ENCODE measurements around the gene NAA80.
"Not testable (repeated sequence)": the region's sequence is repeated elsewhere in the genome, so short reads cannot be mapped to it uniquely, and the experiment has no call there.

The NAA80 gene

DNA sequence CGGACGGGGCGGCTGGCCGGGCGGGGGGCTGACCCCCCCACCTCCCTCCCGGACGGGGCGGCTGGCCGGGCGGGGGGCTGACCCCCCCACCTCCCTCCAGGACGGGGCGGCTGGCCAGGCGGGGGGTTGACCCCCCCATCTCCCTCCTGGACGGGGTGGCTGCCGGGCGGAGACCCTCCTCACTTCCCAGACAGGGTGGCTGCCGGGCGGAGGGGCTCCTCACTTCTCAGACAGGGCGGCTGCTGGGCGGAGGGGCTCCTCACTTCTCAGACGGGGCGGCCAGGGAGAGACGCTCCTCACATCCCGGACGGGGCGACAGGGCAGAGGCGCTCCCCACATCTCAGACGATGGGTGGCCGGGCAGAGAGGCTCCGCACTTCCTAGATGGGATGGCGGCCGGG lies 12.8 kb upstream of the NAA80 start:
- DNase-seq = not testable (repeated sequence)

- no peak for DNase-seq
Measured at GRCh38 chr3:50304601-50305000, 5.4 kb upstream of the NAA80 start.

DNA sequence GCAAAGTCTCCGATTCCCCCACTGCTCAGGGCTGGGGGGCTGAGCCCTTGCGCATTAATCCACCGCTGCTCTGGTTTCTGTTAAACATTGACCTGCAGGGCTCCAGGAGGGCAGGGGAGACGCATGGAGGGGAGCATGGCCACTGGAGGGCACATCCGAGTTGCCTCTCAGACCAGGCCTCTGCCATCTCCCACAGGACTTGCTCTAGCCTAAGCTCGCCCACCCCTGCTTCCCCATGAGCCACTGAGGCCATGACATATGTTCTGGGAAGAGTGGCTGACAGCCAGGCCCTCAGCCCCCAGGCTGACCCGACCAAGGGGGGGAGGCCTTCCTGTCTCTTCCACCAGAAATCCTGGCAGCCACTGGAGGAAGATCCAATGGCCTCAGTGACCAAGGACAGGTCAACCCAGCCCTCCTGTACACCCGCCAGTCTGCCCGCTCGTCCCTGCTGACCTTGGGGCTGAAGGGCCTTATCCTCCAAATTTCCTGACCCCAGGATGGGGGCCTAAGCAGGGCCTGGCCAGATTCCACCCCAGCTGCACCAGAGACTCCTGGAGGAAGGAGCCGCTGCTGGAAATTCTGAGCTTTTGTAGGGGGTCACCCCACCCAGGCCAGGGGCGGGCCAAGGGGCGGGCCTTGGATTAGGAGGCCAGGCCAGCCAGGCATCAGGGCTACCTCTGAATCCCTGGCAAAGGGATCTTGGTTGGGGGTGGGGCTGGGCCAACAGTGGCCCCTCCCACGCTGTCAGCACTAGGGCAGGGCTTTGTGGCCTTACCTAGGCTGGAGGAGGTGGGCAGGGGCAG lies 4.0 kb upstream of the NAA80 start, which contains the start of gene HYAL1:
HYAL1 (minus strand) TSS at position 562 of the 803 bp plus-strand sequence. CDS start 618 bp downstream, outside the sequence.
- no peak for DNase-seq

- DNase-seq = no peak
Measured at GRCh38 chr3:50302095-50303012, 3.1 kb upstream of the NAA80 start.

DNA sequence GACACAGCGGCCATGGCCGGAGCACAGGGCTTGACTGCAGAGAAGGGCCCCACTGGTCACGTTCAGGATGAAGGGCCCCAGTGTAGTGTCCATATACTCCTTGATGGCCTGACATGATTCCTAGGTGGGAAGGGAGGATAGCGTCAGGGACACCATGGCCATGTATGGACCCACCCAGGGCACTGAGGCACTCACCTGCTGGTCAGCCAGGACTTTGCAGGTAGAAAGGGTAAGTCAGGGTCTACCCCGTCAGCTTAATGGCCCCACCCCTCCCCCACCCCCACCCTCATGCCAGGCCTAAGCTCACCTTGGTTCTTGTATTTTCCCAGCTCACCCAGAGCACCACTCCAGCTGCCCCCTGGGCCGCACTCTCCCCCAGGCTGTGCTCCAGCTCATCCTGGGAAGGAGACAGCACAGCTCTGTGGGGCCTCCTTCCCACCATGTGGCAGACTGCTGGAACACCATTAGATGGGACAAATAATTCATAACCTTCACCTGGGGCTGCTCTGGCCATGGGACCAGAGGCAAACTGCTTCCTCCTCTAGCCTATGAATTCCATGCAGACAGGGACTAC lies 1.6 kb upstream of the NAA80 start:
- DNase-seq = no peak

GRCh38 chr3:50299929-50300680 lies 900 bp upstream of the NAA80 start:
- DNase-seq = no peak

DNA sequence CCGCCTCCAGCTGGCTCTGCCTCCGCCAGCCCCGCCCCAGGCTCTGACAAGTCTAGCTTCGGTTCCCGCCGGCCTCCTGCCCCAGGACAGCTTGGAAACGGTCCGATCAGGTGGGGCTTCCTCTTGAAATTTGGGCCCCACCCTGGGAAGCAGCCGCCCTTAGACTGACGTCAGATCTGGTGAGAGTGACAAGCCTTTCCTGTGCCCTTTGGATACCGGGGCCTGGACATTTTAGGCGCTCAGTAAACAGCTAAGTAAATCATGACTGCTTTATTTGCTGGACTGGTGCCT lies 378 bp upstream of the NAA80 start:
- DNase-seq = no peak

DNA sequence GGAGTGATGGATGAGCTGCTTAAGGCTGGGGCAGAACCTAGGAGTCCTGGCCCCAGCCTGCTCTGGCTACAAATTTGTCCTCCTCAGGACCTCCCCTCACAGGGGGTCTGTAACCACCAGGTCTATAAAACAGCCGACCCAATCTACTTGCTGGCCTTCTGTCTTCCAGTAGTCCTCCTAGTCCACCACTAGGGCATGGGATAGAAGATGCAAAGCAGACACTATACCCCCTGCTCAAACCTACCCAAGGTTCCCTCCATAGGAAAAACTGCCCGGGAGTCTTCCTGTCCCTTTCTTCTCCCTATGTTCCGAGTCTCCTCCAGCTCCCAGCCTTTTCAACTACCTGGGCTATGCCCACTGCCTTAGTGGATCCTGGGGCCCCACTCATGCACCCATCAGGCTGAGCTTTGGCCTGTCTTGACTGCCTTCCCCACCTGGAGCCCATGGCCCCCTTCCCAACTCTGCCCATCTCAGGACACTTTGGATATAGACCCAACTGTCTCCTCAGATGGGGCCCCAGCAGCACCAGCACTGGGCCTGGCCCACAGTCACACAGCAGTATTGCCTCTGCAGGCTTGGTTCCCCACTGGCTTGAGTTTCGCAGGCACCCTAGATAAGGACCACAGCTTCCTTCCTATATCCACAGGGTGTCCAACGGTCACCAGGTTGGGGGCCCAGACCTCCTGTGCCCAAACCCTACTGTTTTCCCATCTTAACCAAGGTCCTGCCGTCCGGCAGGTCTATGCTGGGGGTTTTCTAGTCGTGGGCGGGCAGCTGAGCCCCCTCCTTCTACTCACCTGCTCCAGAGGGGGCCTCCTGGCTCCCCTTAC lies 1.1 kb downstream of the NAA80 start:
- no peak for DNase-seq

GRCh38 chr3:50297384-50297775 lies 1.8 kb downstream of the NAA80 start:
- no peak for DNase-seq

DNA sequence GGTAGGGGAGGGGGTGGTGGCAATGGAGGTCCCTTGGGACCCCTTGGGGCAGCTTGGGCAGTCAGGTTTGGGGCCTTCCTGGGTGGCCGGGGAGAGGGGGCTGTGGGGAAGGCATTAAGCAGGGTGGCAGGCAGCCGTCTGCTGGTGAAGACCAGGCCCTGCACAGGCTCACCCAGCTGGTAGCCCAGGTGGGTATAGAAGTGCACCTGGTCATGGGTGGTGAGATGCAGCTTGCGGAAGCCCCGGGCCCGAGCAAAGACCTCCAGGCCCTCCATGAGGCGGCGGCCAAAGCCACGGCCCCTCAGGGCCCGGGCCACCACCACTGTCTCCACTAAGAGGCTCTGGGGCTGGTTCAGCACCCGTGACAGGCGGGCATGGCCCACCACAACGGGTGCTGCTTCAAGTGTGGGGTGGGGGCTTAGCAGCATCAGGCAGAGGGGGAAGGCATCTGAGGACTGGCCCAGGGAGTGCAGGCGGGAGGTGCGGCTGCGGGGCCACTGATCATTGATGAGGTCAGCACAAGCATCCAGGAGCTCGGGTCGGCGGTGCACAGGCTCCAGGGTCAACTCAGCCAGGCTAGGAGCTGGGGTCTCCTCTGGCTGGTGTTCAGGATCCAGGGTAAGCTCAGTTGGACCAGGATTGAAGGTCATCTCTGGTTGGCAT lies 2.4 kb downstream of the NAA80 start:
- DNase-seq = no peak

DNA sequence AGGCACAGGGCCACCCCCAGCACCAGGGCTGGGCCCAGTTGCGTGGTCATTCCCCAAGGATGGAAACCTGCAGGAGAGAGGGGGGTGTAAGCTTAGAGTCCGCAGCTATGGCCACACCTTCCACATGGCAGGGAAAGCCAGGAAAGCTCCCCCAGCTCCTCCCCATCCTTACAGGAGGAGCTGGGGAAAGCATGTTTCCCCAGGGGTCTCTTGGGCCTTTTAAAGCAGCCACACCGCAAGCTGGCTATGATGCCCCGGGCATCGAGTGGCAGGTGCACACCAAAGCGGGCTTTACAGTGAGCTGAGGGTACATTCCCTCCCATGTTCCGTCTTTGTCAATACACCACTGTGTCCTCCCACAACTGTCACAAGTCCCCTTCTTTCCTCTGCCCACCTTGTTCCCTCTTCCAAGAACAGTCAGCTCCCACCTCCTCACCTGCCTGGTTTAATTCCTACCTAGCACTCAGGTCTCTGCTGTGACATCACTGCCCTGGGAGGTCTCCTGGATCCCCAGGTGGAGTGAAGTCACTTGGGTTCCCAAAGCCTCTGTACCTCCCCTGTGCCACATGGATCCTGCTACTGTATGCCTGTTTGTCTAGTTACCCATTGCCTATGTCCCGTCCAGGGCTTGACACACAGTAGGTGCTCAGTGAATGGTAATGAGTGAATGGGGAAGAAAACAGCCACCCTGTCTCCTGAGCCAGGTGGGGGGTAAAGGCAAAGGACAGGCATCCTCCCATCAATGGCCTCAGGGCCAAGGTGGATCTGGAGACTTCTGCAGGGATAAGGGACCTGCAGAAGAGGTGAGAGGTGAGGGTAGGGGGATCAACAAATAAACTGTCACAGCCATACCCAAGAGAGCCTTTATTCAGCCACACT lies 3.4 kb downstream of the NAA80 start:
- no peak for DNase-seq

DNA sequence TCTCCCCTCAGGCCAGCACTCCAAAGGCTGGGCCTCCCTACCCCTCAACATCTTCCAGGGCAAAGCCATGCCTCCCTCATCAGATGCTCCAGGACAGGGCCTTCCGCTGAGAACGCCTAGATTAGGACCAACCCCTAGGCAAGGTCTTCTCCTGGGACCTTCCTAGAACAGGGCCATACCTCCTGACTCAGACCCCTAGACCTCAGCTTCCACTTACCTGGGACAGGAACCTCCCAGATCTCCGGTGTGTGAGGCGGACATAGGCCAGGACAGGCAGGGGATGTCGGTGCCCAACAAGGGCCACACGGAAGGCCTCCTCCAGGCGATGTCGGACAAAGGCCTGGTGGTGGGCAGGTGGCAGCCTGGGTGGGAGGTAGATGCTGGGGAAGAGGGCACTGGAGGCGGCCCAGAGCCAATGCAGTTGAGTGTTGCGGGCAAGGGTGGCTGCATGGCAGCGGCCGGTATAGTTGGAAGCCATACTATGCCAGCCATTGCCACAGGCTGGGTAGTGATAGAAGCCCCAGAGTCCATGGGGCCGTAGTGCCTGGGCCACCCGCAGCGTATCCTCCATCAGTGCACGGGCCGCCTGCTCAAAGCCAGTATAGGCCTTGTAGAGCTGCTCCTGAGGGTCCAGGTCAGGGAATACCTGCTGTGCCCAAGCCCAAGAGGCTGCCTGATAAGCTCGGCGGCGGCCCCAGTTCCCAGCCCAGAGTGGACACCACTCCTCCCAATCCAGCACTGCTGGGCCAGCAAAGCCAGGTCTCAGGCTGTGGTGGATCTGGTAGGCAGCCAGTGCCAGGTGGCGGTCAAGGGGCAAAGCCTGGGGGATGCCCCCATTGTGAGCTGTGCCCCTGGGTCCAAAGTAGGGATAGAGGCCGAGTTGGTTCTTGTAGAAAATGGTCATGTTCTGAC lies 4.5 kb downstream of the NAA80 start:
- no peak for DNase-seq

GRCh38 chr3:50294089-50294488 lies 5.1 kb downstream of the NAA80 start:
- DNase-seq = no peak

- DNase-seq = no peak
Measured at GRCh38 chr3:50293079-50293801, 6.0 kb downstream of the NAA80 start.

DNA sequence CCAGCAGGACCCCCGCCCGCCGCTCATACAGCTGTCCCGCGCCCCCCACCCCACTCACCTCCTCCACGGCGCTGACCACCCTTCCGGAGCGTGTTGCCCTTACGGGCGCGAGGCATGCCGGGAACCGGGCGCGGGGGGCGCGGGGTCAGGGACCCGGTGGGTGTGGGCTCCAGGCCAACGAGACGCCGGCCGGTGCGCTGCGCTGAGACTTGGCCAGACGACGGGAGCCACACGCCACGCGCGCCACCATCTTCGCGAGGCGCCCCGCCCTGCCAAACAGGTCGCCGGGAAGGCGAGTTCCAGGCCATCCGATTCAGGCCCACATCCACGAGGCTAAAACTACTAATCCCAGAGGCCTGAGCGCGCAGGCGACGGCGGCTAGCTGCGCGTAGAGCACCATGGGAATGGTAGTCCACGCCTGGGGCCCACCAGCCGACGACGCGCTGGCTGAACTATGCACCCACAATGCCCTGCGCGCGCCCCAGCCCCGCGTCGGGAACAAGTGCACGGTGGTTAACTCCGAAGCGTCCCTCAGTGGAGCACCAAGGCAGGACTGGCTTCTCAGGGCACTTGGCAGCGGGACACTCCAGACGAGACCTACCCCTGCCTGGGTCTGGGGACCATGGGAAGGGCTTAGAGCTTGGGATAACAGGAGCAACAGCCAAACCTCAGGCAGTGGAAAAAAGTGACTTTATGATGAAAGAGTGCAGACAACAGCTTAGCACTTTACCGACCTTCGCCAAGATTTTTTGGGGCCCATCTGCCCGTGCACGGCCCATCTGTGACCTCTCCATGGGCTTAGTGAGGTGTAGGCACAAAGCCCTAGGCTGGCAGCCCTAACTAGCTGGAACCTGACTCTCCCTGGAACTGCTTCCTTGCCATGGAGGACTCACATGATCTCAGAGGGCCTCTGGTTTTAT lies 6.8 kb downstream of the NAA80 start, which contains the start of gene IFRD2:
IFRD2 (minus strand) TSS at position 271 of the 920 bp plus-strand sequence; CDS start at position 116, 155 bp downstream.
- peak; percentile 94 to 95 for DNase-seq

GRCh38 chr3:50290161-50290641 lies 9.0 kb downstream of the NAA80 start:
- no peak for DNase-seq

DNA sequence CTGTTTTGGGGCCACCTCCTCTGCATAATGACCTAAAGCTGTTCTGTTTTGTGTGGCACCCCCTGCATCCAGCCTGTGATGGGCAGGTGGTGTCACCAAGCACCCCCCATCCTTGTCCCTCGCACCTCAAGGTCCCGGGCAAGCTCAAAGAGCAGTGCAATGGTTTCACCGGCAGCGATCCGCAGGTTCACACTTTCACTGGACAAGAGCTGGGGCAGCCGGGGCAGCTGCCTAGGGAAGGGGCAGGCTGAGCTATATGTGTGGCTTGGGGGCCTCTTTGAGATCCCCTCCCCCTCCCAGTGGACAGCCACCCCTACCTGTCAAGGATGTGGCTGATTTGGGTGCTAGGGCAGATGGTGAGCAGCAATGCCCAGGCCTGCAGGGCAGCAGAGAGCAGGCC lies 10.1 kb downstream of the NAA80 start:
- DNase-seq = no peak
